ENCODE measurements around the gene TICRR.
"Not testable (repeated sequence)": the region's sequence is repeated elsewhere in the genome, so short reads cannot be mapped to it uniquely, and the experiment has no call there.

TICRR gene

DNA sequence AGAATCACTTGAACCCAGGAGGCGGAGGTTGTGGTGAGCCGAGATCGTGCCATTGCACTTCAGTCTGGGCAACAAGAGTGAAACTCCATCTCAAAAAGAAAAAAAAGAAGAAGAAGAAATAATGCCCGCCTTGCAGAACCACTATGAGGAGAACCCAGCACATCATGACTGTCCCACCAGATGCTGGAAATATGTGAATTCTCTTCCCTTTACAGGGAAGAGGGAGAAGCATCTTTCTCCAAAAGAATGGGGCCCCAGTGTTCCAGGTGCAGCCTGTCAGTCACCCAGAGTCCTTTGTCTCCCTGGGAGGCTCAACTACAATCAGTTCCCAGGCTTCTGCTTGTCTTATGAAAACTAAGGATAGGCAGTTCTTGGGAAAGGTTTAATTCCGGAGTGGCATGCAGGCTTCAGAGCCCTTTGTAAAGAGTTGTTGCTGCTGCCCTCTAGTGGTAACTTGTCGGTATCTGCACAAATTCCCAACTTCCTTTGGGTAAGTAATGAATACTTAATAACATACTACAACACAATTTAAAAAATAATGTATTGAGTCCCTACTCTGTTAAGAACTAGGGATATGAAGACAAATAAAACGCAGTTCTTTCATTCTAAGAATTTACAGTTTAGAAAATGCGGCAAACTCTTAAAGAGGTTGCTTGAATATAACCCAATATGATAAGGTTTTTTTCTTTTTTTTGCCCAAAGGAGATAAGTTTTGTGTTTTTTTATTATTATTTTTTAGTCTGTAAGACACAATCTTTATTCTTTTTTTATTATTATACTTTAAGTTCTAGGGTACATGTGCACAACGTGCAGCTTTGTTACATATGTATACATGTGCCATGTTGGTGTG is 18.6 kb upstream of the TICRR start:
- DNase-seq (ENCODE audit: low read depth) = peak; percentile 22
- no peak overlapping the region for H3K4me3 ChIP-seq (ENCODE audit: low read depth, low read length)

DNA sequence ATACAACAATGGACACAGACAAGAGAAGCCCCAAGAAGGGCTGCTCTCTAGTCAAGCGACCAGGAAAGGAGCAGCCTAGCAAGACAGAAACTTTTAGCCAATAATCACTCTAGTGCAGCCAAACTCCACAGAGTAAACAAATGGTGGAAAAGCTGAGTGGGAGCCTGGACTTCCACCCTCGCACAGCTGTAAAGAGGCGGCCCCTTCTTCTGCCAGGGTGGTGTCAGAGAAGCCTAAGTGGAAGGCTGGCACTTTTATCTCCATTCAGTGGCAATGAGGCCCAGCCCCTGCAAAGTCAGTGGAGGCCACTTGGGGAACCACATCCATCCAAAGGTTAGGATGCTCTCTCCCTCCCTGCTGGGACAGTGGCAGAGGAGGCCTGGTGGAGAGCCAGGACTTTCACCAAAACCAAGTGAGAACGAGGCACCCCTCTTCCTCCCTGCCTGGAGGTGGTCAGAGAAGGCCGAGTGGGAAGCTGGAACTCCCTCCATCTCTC is 15.5 kb upstream of the TICRR start:
- no peak for DNase-seq (ENCODE audit: low read depth)
- no peak overlapping the region for H3K4me3 ChIP-seq (ENCODE audit: low read depth, low read length)

DNA sequence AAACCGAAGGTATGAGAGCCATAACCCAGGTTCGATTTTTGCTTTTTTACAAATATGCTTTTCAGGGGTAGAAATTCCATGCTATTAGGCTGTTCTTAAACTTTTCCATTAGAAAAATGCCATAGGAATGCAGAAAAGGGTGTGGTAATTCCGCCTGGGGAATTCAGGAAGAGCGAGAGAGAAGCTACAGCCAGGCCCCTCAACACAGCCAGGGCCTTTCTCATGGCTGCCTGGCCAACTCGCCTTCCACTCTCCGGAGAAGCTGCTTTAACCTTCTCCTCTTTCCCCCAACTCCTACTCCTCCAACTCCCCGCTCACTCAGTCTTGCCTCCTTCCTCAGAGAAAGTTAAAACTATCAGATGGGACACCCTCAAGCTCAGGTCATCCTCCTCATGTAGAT is 9.1 kb upstream of the TICRR start:
- no peak for DNase-seq (ENCODE audit: low read depth)

DNA sequence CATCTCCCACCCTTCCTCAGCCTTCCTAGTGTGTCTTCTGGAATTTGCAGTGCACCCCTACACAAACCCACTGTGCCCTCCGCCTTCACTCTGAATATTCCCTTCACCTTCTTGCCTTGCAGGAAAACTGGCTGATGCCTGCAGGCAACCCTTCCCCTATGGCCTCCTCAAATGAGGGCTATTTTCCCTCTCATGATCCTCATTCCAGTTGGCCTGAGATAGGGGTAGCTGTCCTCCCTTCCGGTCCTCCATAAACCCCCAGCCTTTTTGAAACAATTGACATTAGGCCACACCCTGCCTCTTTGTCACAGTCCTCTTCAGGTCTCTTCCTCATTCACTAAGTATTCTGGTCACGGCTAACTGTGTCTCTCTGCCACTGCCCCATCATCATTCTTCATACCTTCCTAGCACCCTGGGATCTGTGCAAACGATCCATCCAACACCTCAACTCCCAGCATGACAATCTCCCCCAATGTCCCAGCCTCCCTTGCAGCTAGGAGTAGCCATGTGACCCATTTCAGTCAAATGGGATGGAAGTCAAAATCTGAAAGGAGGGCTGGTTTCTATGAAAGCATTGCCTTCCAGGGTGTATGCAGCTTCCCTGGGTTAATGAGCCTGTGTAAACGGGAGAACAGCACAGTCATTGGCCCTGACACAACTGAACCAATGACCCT is 8.5 kb upstream of the TICRR start:
- H3K4me3 ChIP-seq (ENCODE audit: low read depth, low read length) = no peak overlapping the region
- DNase-seq (ENCODE audit: low read depth) = no peak

More for the DNA sequence above, 9.1 kb upstream of the TICRR start:
- H3K4me3 ChIP-seq (ENCODE audit: low read depth, low read length) = no peak overlapping the region

DNA sequence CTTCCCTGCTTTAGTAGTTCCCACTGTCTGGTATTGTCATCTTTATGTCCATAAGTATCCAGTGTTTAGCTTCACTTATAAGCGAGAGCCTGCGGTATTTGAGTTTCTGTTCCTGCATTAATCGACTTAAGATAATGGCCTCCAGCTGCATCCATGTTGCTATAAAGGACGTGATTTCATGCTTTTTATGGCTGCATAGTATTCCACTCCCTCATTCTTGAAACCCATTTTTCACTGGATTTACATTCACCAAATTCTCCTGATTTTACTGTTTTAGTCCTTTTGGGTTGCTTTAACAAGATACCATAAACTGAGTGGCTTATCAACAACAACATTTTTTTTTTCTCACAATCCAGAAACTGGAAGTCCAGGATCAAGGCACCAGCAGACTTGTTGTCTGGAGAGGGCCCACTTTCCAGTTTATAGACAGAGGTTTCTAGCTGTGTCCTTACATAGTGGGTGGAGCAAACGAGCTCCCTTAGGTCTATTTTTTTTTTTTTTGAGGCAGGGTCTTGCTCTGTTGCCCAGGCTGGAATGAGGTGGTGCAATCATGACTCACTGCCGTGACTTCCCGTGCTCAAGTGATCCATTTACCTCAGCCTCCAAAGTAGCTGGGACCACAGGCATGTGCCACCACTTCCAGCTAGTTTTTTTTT is 6.1 kb upstream of the TICRR start:
- DNase-seq (ENCODE audit: low read depth) = no peak
- H3K4me3 ChIP-seq (ENCODE audit: low read depth, low read length) = no peak overlapping the region

DNA sequence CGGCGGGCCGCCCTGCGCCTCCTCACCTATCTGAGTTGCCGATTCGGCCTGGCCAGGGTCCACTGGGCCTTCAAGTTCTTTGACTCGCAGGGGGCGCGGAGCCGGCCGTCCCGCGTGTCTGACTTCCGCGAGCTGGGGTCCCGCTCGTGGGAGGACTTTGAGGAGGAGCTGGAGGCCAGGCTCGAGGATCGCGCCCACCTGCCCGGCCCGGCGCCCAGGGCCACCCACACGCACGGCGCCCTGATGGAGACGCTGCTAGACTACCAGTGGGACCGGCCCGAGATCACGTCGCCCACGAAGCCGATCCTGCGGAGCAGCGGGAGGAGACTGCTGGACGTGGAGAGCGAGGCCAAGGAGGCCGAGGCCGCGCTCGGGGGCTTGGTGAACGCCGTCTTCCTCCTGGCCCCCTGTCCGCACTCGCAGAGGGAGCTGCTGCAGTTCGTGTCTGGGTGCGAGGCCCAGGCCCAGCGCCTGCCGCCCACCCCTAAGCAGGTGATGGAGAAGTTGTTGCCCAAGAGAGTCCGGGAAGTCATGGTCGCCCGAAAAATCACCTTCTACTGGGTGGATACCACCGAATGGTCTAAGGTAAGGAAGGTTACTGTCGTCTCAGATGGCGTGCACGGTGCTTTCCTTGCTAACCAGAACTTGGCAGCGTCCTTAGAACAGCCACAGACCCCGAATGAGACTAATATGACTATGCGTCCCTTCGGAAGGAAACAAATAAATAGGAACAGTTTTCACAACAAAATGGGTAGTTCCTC is 567 bp downstream of the TICRR start:
- no peak for DNase-seq (ENCODE audit: low read depth)

DNA sequence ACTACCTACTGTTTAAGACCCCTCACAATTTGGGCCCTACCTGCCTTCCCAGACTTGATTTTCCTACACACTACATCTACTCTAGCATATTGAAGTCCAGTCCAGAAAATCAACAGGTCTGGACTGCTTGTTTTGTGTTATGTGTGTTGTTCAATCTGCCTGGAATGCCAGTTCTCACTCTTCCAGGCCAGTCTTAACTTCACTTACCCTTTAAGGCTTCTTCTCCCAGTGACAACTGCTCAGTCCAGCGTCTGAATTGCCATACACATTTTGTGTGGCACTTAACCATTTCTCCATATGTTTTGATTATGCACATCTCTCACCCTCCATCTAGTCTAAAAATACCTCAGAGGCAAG is 1.1 kb downstream of the TICRR start:
- H3K4me3 ChIP-seq (ENCODE audit: low read depth, low read length) = peak overlapping the region; percentile 94
- no peak for DNase-seq (ENCODE audit: low read depth)

More for the DNA sequence above, 567 bp downstream of the TICRR start:
- H3K4me3 ChIP-seq (ENCODE audit: low read depth, low read length) = peak overlapping the region; percentile 94

DNA sequence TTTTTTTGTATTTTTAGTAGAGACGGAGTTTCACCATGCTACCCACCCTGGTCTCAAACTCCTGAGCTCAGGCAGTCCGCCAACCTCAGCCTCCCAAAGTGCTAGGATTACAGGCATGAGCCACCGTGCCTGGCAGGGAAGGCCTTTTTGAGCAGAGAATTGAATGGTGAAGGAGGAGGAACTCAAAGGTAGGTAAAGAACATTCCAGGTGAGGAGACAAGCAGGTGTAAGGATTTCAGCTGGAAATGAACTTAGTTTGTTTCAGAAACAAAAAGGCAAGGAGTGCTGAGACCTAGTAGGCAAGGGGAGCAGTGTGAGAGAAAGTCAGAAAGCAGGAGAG is 2.5 kb downstream of the TICRR start:
- peak overlapping the region; percentile 25 for H3K4me3 ChIP-seq (ENCODE audit: low read depth, low read length)
- no peak for DNase-seq (ENCODE audit: low read depth)

DNA sequence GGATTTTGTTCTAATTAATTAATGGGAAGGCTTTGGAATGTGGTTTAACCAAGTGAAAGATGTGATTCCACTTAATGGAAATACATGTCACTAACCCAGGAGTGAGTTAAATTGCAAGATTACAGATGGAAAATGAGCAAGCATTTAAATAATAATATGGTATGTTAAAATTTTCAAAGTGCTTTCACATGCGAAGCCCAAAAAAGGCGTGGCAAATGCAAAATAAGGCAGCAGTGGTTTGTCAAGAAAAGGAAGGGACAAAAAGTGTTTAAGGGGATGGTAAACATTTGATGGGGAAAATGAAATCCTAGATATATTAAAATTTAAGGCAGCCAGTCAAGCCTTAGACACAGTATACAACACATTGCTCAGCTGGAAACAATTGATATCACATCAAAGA is 2.9 kb downstream of the TICRR start:
- peak overlapping the region; percentile 25 for H3K4me3 ChIP-seq (ENCODE audit: low read depth, low read length)

DNA sequence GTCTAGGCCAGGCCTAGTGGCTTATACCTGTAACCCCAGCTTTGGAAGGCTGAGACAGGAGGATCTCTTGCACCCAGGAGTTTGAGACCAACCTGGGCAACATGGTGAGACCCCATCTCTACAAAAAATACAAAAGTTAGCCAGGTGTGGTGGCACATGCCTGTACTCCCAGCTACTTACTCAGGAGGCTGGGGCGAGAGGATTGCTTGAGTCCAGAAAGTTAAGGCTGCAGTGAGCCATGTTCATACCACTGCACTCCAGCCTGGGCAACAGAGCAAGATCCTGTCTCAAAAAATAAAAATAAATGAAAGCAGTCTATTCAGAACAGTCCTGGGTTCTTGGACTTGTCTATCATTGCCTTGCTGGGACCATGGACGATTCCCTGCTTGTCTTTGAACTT is 5.5 kb downstream of the TICRR start:
- H3K4me3 ChIP-seq (ENCODE audit: low read depth, low read length); DNase-seq (ENCODE audit: low read depth): not testable (repeated sequence)

More for the DNA sequence above, 2.9 kb downstream of the TICRR start:
- no peak for DNase-seq (ENCODE audit: low read depth)

DNA sequence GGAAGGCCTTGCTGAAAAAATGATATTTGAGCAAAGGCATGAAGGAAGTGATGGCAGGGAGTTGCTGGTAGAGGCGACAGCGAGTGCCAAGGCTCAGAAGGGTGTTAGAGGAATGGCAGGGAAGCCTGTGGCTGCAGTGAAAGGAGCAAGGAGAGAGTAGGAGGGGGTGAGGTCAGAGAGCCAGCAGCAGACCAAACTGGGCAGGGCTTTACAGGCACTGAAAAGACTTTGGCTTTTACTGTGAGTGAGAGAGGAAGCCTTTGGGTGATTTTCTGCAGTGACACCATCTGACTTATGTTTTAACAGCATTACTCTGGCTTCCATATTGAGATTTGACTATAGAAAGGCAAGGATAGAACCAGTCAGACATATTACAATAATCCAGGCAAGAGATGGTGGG is 11.4 kb downstream of the TICRR start:
- no peak overlapping the region for H3K4me3 ChIP-seq (ENCODE audit: low read depth, low read length)
- DNase-seq (ENCODE audit: low read depth) = no peak

DNA sequence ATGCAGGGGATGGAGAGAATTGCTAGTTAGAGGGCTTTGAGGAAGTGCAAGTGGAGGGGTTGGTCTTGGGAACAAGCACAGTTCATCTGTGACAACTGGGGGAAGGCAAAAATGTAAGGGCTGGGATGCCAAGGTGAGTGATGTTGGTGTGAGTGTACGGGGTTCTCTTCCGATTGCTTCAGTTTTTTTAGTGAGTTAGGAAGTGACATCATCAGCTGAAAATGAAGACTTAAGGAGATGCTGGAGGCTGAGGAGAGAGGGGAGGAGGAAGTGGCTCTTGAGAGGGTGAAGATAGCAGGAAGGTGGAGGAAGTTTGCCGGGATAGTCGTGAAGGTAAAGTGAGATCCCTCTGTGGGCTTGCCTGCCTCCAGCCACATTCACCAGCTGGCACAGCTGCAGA is 12.7 kb downstream of the TICRR start:
- no peak for DNase-seq (ENCODE audit: low read depth)
- H3K4me3 ChIP-seq (ENCODE audit: low read depth, low read length) = no peak overlapping the region

DNA sequence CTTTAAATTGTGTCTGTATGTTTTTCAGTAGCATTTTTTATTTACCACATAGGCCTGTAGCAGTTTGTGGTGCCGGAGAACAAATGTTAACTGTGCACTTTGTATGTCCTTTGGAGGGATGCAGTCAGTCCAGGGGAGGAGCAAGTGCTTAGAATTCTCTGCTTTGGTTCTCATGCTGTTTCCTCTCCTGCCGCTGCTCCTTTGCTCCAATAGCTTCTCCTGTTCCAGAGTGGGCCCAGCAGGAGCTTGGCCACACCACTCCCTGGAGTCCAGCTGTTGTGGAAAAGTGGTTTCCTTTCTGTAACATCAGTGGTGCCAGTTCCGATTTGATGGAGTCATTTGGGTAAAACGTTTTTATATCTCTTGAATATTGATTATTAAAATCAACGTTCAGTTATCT is 16.6 kb downstream of the TICRR start:
- no peak for DNase-seq (ENCODE audit: low read depth)
- no peak overlapping the region for H3K4me3 ChIP-seq (ENCODE audit: low read depth, low read length)

DNA sequence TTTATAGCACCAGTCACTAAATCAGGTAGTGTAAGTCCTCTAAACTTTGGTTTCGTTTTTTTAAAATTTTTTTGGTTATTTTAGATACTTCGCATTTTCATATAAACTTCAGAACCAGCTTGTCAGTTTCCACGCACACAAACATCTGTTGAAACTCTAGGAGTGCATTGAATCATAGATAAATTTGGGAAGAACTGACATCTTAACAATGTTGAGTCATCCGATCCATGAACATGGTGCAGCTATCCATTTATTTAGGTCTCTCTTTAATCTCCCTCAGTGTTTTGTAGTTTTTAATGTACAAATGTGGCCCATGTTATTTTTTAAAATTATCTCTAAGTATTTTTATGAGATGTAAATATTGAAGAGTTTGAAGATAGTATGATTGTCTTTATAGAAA is 17.7 kb downstream of the TICRR start:
- no peak overlapping the region for H3K4me3 ChIP-seq (ENCODE audit: low read depth, low read length)
- no peak for DNase-seq (ENCODE audit: low read depth)

DNA sequence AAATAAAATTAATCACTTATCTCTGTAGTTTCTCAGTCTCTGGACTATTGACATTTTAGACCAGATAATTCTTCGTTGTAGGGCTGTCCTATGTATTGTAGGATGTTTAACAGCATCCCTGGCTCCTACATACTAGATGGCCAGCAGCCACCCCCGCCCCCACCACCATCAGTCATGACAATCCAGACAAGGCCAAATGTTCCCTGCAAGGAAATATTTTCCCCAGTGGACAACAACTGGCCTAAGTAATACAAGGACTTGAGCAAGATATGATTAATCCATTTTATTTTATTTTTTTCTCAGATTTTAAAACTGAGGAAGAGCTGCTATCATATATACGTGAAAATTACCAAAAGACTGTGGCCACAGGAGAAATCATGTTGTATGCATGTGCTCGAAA is 23.8 kb downstream of the TICRR start:
- H3K4me3 ChIP-seq (ENCODE audit: low read depth, low read length) = no peak overlapping the region
- no peak for DNase-seq (ENCODE audit: low read depth)

DNA sequence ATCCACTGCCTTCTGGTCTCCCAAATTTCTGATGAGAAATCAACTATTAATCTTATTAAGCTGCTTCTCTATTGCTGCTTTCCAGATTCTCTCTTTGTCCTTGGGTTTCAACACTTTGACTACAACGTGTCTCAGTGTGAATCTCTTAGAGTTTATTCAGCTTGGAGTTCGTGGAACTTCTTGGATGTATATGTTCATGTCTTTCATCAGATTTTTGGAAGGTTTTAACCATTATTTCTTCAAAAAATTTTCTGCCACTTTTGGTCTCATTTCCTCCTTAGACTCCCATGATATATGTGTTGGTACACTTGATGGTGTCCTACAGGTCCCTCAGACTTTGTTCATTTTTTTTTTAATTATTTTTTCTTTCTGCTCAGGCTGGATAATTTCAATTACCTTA is 36.0 kb downstream of the TICRR start:
- DNase-seq (ENCODE audit: low read depth) = no peak
- H3K4me3 ChIP-seq (ENCODE audit: low read depth, low read length) = no peak overlapping the region

DNA sequence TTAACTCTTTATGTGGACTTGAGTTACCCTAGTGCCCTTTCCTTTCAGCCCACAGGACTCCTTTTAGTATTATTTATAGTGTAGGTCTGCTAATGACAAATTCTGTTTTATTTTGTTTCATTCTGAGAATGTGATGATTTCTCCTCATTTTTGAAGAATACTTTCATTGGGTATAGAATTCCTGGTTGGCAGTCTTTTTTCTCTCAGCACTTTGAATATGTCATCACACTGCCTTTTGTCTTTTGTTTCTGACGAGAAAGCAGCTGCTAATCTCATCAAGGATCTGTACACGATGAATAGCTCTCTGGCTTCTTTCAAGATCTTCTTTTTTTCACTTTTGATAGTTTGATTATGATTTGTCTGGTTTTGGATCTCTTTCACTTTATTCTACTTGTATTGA is 37.8 kb downstream of the TICRR start:
- no peak for DNase-seq (ENCODE audit: low read depth)
- no peak overlapping the region for H3K4me3 ChIP-seq (ENCODE audit: low read depth, low read length)

DNA sequence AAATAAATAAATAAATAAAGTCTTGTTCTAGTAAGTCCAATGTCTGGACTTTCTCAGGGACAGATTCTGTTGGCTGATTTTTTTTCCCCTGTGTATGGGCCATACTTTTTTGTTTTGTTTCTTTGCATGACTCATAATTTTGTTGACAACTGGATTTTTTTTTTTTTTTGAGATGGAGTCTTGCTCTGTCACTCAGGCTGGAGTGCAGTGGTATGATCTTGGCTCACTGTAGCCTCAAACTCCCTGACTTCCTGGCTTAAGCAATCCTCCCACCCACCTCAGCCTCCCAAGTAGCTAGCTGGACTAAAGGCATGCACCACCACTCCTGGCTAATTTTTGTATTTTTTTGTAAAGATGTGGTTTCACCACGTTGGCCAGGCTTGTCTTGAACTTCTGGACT is 38.9 kb downstream of the TICRR start:
- no peak for DNase-seq (ENCODE audit: low read depth)
- no peak overlapping the region for H3K4me3 ChIP-seq (ENCODE audit: low read depth, low read length)

DNA sequence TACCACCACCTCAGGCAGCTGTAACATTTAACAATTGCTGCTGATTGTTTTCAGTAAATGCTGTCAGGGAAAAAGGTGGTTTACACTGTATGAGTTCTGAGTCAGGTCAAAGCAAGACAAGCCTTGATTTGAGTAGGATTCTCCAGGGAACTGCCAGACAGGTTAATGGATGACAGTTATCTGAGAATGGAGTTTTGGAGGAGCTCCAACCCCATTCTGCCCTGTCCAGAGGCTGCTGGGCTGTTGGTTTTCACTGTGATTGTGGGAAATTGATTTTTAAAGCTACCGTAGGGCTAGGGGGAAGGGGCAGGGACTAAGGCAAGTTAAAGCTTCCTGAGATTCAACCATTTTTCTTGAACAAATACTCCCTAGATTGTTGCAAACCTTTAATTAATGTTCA is 39.9 kb downstream of the TICRR start:
- H3K4me3 ChIP-seq (ENCODE audit: low read depth, low read length) = no peak overlapping the region
- no peak for DNase-seq (ENCODE audit: low read depth)

DNA sequence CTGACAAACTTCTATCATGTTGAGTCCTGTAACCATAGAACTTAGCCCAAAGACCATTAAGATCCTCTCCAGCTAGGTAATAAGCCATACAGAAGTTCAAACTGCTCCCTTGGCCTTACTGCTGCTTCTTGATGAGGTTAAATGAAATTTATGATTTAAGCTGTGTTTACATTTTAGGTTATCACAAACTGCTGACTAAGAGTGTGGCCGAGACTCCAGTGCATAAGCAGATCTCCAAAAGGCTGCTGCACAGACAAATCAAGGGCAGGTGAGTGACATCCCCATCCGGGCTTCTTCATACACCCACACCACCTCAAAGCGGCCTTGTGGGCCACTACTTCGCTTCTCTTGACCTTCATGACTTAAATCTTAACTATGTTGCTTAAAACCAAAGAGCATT is 41.0 kb downstream of the TICRR start:
- H3K4me3 ChIP-seq (ENCODE audit: low read depth, low read length) = no peak overlapping the region
- DNase-seq (ENCODE audit: low read depth) = no peak

Measured in skeletal muscle cell (primary cell).